ENCODE results near the gene GALNT17. TPM values are rescaled to one million over a fixed set of nuclear protein-coding genes. Genes with fewer than 3 reads are reported as not detected.

Gene GALNT17
- total RNA-seq, 1 experiment from 2014 or later = not detected

- H3K4me2 ChIP-seq (ENCODE audit: low read length) = no peak overlapping the region
- DNase-seq = no peak
- peaks cover 7% of the 10 kb centered on the region; the same call in 1 of the 2 replicates for H3K9me3 ChIP-seq (ENCODE audit: low read length)
- ATAC-seq = no peak
- H3K36me3 ChIP-seq (ENCODE audit: low read depth, low read length) = no peaks in the 10 kb centered on the region
- no peaks in the 10 kb centered on the region for H3K79me2 ChIP-seq (ENCODE audit: low read length)
- H4K20me1 ChIP-seq (ENCODE audit: low read length) = no peaks in the 10 kb centered on the region
- TF ChIP-seq EZH2phosphoT487 (IDR thresholded peaks at IDR 0.05; ENCODE audit: borderline replicate concordance, low read length) (no peak), EZH2 (IDR thresholded peaks at IDR 0.05; ENCODE audit: low read length, unreplicated experiment) (no peak), CTCF (conservative IDR thresholded peaks at IDR 0.05; ENCODE audit: low read depth, low read length) (no peak)
- H2AFZ ChIP-seq (ENCODE audit: low read length) = no peak overlapping the region
- H3K4me1 ChIP-seq (ENCODE audit: insufficient read depth, low read length) = no peaks in the 10 kb centered on the region
- no peak overlapping the region for H3K4me3 ChIP-seq (ENCODE audit: low read length)
- no TSS peak for BruUV-seq (replicated peaks)
- ChIA-PET POLR2A (ENCODE audit: unreplicated experiment) (no interaction called here), CTCF (no interaction called here)
- no peaks in the 10 kb centered on the region for H3K27me3 ChIP-seq (ENCODE audit: low read length)
- intact Hi-C loops (cut with micrococcal nuclease) = no loop called here
- H3K9me2 ChIP-seq (replicated peaks; ENCODE audit: low read length) = no peaks in the 10 kb centered on the region
- H3K9ac ChIP-seq (ENCODE audit: low read length) = no peak overlapping the region
- no peak overlapping the region for H3K27ac ChIP-seq (ENCODE audit: low read length)
- H3F3A ChIP-seq (ENCODE audit: low read length, unreplicated experiment) = no peaks in the 10 kb centered on the region
These were observed 245.5 kb downstream of the GALNT17 start for GRCh38 chr7:71377469-71377868.

GRCh38 chr7:71384094-71384493 is 252.2 kb downstream of the GALNT17 start:
- CTCF ChIA-PET = no interaction called here
- no peak overlapping the region for H3K9ac ChIP-seq (ENCODE audit: low read length)
- BruUV-seq (replicated peaks) = no TSS peak

GRCh38 chr7:71385330-71385729 is 253.4 kb downstream of the GALNT17 start:
- H3K4me2 ChIP-seq (ENCODE audit: low read length) = no peak overlapping the region
- no peak for ATAC-seq
- H3K27me3 ChIP-seq (ENCODE audit: low read length) = no peaks in the 10 kb centered on the region
- no peaks in the 10 kb centered on the region for H3K4me1 ChIP-seq (ENCODE audit: insufficient read depth, low read length)
- CTCF ChIA-PET = no interaction called here
- intact Hi-C loops (cut with micrococcal nuclease) = no loop called here
- TF ChIP-seq EZH2 (IDR thresholded peaks at IDR 0.05; ENCODE audit: low read length, unreplicated experiment) (no peak), EZH2phosphoT487 (IDR thresholded peaks at IDR 0.05; ENCODE audit: borderline replicate concordance, low read length) (no peak), CTCF (conservative IDR thresholded peaks at IDR 0.05; ENCODE audit: low read depth, low read length) (no peak)
- no peak overlapping the region for H2AFZ ChIP-seq (ENCODE audit: low read length)
- H3K27ac ChIP-seq (ENCODE audit: low read length) = no peak overlapping the region
- no peaks in the 10 kb centered on the region for H3K9me2 ChIP-seq (replicated peaks; ENCODE audit: low read length)
- no peak for DNase-seq
- no peaks in the 10 kb centered on the region for H3K36me3 ChIP-seq (ENCODE audit: low read depth, low read length)
- POLR2A ChIA-PET (ENCODE audit: unreplicated experiment) = no interaction called here
- no peaks in the 10 kb centered on the region for H3K79me2 ChIP-seq (ENCODE audit: low read length)
- no TSS peak for BruUV-seq (replicated peaks)
- no peaks in the 10 kb centered on the region for H3K9me3 ChIP-seq (ENCODE audit: low read length)
- H4K20me1 ChIP-seq (ENCODE audit: low read length) = no peaks in the 10 kb centered on the region
- no peaks in the 10 kb centered on the region for H3F3A ChIP-seq (ENCODE audit: low read length, unreplicated experiment)
- H3K4me3 ChIP-seq (ENCODE audit: low read length) = no peak overlapping the region
- H3K9ac ChIP-seq (ENCODE audit: low read length) = no peak overlapping the region

More at GRCh38 chr7:71384094-71384493, 252.2 kb downstream of the GALNT17 start:
- POLR2A ChIA-PET (ENCODE audit: unreplicated experiment) = no interaction called here
- no peaks in the 10 kb centered on the region for H3F3A ChIP-seq (ENCODE audit: low read length, unreplicated experiment)
- H3K27ac ChIP-seq (ENCODE audit: low read length) = no peak overlapping the region
- DNase-seq = no peak
- H3K4me1 ChIP-seq (ENCODE audit: insufficient read depth, low read length) = no peaks in the 10 kb centered on the region
- H3K79me2 ChIP-seq (ENCODE audit: low read length) = no peaks in the 10 kb centered on the region
- no peaks in the 10 kb centered on the region for H3K36me3 ChIP-seq (ENCODE audit: low read depth, low read length)
- H2AFZ ChIP-seq (ENCODE audit: low read length) = no peak overlapping the region
- H3K9me3 ChIP-seq (ENCODE audit: low read length) = no peaks in the 10 kb centered on the region
- H3K4me3 ChIP-seq (ENCODE audit: low read length) = no peak overlapping the region
- ATAC-seq = no peak
- intact Hi-C loops (cut with micrococcal nuclease) = no loop called here
- no peaks in the 10 kb centered on the region for H4K20me1 ChIP-seq (ENCODE audit: low read length)
- no peak for TF ChIP-seq EZH2phosphoT487 (IDR thresholded peaks at IDR 0.05; ENCODE audit: borderline replicate concordance, low read length)
- no peak for TF ChIP-seq EZH2 (IDR thresholded peaks at IDR 0.05; ENCODE audit: low read length, unreplicated experiment)
- no peak for TF ChIP-seq CTCF (conservative IDR thresholded peaks at IDR 0.05; ENCODE audit: low read depth, low read length)
- no peak overlapping the region for H3K4me2 ChIP-seq (ENCODE audit: low read length)
- H3K9me2 ChIP-seq (replicated peaks; ENCODE audit: low read length) = no peaks in the 10 kb centered on the region
- no peaks in the 10 kb centered on the region for H3K27me3 ChIP-seq (ENCODE audit: low read length)
